OCI-M2 (cell line): Measurements from ENCODE around the gene LARP4B.

ENCODE experiments used
- DNase-seq: peaks from one replicate; lab custom pipeline; 2025; ENCODE audit not compliant: unreplicated experiment; lab: John Stamatoyannopoulos, UW

The LARP4B gene

GRCh38 chr10:926075-926698, 5.3 kb downstream of the LARP4B start:
- no peak for DNase-seq

DNA sequence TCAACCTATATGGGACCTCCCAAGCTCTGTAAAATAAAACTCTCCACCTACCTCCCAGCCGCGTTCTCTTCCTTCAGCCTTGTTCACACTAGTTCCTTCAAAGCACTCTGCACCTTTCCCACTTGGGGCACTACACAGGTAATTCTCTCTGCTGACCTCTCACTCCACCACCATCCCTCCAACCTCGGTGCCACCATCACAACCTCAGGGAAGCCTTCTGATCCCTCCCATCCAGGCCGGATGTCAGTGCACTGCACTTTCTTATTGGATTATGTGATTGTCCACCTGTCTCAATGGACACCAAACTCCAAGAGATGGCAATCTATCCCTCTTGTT, 7.0 kb downstream of the LARP4B start:
- DNase-seq: no peak

DNA sequence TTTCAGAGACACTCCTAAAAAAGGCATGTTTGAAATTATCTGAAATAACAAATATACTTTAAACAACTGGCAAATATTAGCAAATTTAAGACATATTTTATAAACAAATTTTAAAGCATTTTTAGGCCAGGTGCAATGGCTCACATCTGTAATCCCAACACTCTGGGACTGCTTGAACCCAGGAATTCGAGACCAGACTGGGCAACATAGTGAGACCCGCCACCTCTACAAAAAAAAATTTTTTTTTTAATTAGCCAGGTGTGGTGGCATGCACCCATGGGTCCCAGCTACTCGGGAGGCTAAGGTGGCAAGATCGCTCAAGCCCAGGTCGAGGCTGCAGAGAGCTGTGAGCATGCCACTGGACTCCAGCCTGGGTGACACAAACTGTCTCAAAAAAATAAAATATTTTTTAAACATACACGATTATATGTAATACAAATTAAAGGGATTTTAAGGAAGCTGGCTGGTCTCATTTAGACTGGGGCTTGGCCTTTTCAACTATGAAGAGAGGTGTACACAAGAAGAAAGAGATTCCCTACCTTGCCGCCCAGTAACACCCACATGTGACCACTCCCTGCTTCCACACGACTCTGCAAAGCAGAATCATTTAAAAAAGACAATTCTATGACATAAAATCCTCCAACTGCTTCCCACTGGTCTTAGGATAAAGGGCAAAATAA, 7.5 kb downstream of the LARP4B start:
- DNase-seq: no peak

DNA sequence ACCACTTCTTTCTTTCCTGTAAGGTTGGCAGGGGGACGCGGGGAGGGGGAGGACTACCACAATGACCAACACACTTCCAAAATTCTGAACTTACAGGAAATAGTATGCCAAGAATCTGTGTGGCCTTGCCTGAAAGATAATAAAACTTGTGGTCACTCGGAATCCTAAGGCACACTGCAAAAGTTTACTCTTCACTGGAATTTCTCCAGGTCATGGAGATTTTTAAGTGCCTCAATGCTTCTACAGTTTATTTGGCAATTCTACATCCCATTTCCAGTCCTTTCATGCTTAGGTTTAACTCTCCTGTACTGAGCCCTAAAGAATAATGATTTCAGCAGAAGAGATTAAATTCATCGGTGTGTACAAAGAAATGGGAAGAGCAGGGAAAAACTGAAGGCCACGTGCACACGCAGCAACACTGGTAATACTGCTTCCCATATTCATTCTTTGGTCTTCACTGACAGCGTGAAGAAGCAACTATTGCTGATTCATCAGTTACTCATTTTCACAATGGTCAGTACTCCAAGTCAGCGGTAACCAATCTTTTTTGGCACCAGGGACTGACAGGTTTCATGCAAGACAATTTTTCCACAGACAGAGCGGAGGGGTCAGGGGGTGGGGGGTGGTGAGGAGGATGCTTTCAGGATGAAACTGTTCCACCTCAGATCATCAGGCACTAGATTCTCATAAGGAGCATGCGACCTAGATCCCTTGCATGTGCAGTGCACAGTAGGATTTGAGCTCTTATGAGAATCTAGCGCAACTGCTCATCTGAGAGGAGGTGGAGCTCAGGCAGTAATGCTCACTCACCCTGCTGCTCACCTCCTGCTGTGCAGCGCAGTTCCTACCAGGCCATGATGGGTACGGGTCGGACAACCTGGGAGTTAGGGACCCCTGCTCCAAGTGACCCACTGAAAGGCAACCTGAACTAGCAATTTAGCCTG, 9.8 kb downstream of the LARP4B start:
- no peak for DNase-seq

GRCh38 chr10:920450-920849, 11.1 kb downstream of the LARP4B start:
- no peak for DNase-seq

GRCh38 chr10:919481-919880, 12.0 kb downstream of the LARP4B start:
- DNase-seq: no peak

- no peak for DNase-seq
These were observed 13.5 kb downstream of the LARP4B start for GRCh38 chr10:917999-918398.

DNA sequence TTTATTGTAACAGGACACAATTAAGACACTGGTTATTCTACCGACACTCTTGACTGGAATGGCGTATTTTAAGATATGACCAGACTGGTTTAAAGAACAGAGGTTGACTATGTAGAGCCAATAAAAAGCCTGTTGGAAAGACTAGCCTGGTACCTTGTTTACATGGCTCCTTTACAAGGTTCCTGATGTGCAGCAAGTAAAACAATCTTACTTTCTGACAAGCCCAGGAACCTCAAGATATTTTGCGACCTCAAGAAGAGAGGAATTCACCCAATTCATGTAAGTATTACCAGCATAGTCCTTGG, 14.1 kb downstream of the LARP4B start:
- DNase-seq: no peak

DNA sequence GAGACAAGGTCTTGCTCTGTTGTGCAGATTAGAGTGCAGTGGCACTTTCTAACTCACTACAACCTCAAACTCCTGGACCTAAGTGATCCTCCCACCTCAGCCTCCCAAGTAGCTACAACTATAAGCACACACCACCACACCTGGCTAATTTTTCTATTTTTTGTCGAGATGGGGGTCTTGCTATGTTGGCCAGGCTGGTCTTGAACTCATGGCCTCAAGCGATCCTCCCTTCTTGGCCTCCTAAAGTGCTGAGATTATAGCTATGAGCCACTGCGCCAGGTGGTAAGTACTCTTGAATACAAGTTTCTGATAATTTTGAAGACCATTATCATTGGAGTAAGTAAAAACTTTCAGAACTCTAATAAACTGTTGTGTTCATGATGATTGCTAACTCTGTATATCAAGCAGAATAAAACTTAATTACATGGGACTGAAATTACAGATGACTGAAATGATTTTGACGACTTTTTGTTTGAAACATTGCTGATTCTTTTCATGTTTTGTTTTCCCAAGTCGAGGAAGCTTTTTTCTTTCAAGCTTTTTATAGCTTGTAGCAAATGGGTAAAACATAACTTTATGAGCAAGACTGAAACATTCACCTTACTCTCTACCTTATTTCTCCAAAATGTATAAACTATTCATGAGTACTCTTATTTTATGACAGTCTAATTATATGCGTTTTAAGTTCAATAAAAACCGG, 14.6 kb downstream of the LARP4B start:
- DNase-seq: no peak

GRCh38 chr10:909831-910230, 21.7 kb downstream of the LARP4B start:
- no peak for DNase-seq

DNA sequence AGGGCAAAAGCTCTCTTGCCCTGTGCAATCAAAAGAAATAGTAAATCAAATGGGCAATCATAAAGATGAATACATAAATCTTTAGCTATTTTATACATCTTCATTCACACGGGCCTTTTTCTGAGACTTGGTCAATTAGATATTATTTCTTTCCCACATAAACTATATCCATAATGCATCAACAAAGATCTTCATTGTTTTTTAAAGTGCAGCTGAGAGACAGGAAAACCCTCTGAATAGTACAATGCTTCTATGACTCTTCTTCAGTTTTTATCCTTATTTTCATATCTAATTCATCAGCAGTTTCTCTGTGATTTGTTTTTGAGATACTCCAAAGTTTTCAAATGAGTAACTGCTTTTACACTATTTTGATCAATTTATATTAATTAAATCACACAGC, 25.5 kb downstream of the LARP4B start:
- DNase-seq: no peak

- DNase-seq: no peak
These were observed 26.0 kb downstream of the LARP4B start for GRCh38 chr10:905503-905902.

DNA sequence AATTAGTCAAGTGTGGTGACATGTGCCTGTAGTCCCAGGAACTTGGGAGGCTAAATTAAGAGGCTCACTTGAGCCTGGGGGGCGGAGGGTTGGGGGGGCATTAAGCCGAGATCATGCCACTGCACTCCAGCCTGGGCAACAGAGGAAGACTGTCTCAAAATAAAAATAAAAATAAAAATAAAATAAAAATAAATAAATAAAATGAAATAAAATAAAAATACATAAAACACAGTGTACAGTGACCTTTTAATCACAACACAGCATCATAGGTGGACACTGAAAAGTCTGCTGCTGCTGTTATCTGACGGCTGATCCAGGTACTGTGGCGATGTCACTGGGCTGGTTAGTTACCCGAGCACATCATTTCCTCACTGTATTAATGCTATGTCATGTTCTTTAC, 27.1 kb downstream of the LARP4B start:
- DNase-seq: no peak

DNA sequence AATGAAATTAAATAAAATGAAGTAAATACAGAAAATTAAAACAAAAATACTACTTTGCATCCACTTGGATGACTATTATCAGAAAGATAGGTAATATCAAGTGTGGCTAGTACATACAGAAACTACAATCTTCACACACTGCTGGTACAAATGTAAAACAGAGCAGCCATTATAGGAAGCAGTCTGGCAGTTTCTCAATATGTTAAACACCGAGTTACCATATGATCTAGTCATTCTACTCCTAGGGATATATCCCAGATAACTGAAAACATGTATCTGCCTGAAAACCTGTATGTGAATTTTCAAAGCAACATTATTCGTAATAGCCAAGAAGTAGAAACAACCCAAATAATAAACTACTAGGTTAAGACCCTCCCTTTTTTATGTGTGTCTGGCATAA, 33.4 kb downstream of the LARP4B start:
- DNase-seq: no peak

DNA sequence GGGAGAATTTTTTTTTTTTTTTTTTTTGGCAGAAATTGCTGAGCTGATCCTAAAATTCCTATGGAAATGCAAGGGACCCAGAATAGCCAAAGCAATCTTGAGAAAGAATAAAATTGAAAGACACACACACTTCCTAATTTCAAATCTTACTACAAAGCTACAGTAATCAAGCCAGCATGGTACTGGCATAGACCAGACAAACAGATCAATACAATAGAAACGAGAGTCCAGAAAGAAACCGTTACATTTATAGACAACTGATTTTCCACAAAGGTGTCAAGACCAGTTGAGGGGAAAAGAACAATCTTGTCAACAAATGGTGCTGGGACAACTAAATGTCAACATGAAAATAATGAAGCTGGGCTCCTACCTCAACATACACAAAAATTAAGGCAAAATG, 34.5 kb downstream of the LARP4B start:
- no peak for DNase-seq

DNA sequence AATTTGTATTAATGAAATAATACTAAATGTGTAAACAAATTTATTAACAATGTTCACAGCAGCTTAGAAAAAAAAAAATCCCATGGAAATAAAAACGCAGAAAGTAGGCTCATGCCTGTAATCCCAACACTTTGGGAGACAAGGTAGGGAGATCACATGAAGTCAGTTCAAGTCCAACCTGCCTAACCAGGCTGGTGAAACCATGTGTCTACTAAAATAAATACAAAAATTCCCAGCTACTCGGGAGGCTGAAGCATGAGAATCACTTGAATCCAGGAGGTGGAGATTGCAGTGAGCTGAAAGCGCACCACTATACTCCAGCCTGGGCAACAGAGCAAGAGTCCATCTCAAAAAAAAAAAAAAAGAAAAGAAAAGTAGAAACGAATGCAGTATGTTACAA, 36.2 kb downstream of the LARP4B start:
- no peak for DNase-seq

GRCh38 chr10:878895-879294, 52.6 kb downstream of the LARP4B start:
- no peak for DNase-seq

DNA sequence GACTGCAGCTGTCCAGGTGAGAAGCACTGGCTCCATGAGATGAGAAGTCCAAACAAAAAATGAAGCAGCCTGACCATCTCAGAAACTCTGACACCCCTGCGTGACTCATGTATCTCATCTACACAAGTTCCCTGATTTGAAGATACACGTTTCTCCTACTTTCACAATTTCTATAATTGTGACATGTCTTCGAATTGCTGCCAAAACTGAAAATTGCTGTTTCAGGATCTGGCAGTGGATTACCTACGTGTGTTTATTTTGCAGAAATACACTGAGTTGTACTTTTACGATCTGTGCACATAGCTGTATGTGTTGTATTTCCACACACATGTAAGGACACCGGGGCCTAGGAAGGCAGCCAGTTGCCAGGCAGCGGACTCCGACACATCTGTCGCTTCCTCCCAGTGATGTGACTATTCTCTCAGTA, 53.2 kb downstream of the LARP4B start:
- no peak for DNase-seq

DNA sequence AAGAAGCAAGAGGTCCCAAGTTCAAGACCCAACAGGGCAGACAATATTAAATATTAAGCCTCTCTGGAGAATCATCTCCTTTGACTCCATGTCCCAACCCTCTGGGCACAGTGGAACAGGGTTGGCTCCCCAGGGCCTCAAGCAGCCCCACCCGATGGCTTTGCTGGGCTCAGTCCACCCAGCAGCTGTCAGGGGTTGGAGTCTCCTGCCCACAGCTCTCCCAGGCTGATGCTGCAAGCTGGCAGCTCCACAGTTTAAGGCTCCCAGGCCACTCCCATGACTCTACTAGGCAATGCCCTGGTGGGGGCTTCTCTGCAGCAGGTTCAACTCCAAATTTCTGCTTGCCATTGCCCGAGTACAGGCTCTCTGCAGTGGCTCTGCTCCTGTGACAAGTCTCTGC, 55.1 kb downstream of the LARP4B start:
- no peak for DNase-seq

DNA sequence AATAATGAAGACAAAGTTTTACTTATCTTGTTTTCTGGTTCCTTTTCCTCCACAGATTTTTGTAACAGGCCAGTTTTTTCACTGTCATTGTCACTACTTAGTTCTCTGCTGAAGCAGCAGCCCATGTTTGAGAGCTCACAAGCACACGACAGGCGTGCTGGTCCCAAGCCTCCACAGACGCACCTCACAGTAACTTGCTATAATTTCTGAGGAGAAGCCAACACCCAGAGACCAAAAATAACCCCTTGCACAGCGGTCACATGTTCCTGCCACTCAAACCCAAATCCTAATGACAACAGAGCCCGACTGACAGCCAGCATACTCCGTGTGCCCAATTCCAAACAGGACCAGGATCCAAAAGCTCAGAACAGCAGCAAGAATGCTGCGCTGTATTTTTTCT, 58.5 kb downstream of the LARP4B start:
- DNase-seq: no peak

DNA sequence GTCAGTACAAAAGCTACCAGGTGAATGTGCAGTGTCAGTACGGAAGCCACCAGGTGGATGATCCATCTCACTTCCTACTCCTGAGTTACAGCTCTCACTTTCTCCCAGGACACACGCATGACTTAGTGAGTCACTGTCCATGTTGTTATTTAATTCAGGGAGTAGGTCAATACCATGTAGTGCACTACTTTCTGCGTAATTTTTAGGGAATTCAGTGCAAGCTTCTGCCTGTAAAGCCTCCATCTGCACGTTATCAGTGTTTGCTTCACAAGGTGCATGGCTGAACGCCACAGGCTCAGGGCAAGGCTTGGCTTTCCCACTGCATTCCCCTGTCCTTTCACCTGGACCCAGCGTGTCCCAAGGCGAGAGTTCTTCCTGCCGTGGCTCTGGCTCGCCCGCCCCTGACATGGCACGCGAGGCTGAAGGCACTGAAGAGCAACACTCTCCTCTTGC, 59.5 kb downstream of the LARP4B start:
- DNase-seq: no peak
